Prostate gland (tissue), 2 donors: ENCODE results near the gene PCDHGA1.

ENCODE experiments used
- POLR2A ChIP-seq: fragments of 450-650 bp; IDR thresholded peaks from one replicate; pipeline ENCODE4 v1.6.1; 2016; ENCODE audit warnings: antibody characterized with exemption, mild to moderate bottlenecking
- POLR2AphosphoS5 ChIP-seq: sonication (generic); formaldehyde crosslinking; IDR thresholded peaks from one replicate; pipeline ENCODE4 v1.6.1; 2017; ENCODE audit warnings: antibody characterized with exemption
- TF ChIP-seq, protein P1 (sequence below), 4 experiments: fragments of 200-600 bp in 2 of 4; fragments of 450-650 bp in 2 of 4; sonication (generic) in 2 of 4; IDR thresholded peaks; 1 replicate in 3 of 4; 2 replicates in 1 of 4; pipeline ENCODE4 v1.5.1; 2016 to 2019; ENCODE audit warnings: antibody characterized with exemption in 4 of 4, mild to moderate bottlenecking in 2 of 4, moderate library complexity in 2 of 4

DNA sequence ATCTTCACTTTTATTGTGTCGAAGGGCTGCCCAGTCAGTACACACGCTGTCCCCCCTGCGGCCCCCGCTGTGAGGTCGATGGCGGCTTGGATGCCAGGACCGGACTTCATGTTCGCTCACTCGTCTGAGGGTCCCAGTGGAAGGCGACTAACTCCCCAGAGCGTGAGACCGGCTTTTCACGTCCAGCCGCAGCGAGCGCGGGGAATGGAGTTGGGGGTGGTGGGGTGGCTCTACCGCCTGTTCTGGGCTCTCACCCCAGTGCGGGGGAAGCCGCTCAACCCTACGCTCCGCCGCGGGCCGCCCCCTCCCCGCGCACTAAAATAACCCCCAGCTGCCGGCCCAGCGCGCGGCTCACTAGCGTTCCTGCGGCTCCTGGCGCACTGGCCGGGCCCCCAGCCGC, 26.6 kb upstream of the PCDHGA1 start, which contains the start of gene SLC25A2:
- TF ChIP-seq, protein P1, sequence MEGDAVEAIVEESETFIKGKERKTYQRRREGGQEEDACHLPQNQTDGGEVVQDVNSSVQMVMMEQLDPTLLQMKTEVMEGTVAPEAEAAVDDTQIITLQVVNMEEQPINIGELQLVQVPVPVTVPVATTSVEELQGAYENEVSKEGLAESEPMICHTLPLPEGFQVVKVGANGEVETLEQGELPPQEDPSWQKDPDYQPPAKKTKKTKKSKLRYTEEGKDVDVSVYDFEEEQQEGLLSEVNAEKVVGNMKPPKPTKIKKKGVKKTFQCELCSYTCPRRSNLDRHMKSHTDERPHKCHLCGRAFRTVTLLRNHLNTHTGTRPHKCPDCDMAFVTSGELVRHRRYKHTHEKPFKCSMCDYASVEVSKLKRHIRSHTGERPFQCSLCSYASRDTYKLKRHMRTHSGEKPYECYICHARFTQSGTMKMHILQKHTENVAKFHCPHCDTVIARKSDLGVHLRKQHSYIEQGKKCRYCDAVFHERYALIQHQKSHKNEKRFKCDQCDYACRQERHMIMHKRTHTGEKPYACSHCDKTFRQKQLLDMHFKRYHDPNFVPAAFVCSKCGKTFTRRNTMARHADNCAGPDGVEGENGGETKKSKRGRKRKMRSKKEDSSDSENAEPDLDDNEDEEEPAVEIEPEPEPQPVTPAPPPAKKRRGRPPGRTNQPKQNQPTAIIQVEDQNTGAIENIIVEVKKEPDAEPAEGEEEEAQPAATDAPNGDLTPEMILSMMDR (IDR thresholded peaks at IDR 0.05), result no peak
- TF ChIP-seq POLR2A (no peak), POLR2AphosphoS5 (no peak)
